Muscle of arm (tissue), 14 donors: Measurements from ENCODE around the gene SPDYE17. TPM values are rescaled to one million over a fixed set of nuclear protein-coding genes. Genes with fewer than 3 reads are reported as not detected.
"Not testable (repeated sequence)": the region's sequence is repeated elsewhere in the genome, so short reads cannot be mapped to it uniquely, and the experiment has no call there.

Experiments
- DNase-seq: peaks from one replicate; pipeline ENCODE4 v3.0.0-alpha.2; 2013
- long read RNA-seq, 11 donors: transcript quantifications; one replicate each; lab custom pipeline, GENCODE V29; 2026
- polyA plus RNA-seq, 12 donors: library from polyadenylated mRNA; unstranded; fragments of 120-200 nt; gene quantifications; one replicate each; pipeline ENCODE4 v1.2.1, GENCODE V29; 2013; ENCODE audit not compliant: insufficient read length in 12 of 12

Gene SPDYE17
- not detected for polyA plus RNA-seq
- long read RNA-seq, donor 1 = 0 reads
- long read RNA-seq, donor 2 = 0 reads
- long read RNA-seq, donor 3 = 0 reads
- long read RNA-seq, donor 4 = 0 reads
- long read RNA-seq, donor 5 = 0 reads
- long read RNA-seq, donor 6 = 0 reads
- long read RNA-seq, donor 7 = 0 reads
- long read RNA-seq, donor 8 = 0 reads
- long read RNA-seq, donor 9 = 0 reads
- long read RNA-seq, donor 10 = 0 reads
- long read RNA-seq, donor 11 = 0 reads

- not testable (repeated sequence) for DNase-seq
Observed at GRCh38 chr7:77032261-77032660, at the start of gene SPDYE17. Gene SPDYE17 (minus strand): TSS chr7:77032361. CDS start chr7:77030570, 1,791 bp downstream.

GRCh38 chr7:77080236-77080635 lies 48.1 kb upstream of the SPDYE17 start:
- not testable (repeated sequence) for DNase-seq

GRCh38 chr7:77079624-77080023 lies 47.5 kb upstream of the SPDYE17 start:
- not testable (repeated sequence) for DNase-seq

GRCh38 chr7:77079112-77079511 lies 47.0 kb upstream of the SPDYE17 start:
- DNase-seq = not testable (repeated sequence)

- not testable (repeated sequence) for DNase-seq
Observed at GRCh38 chr7:77077060-77077459, 44.9 kb upstream of the SPDYE17 start.

- not testable (repeated sequence) for DNase-seq
Observed at GRCh38 chr7:77074786-77075396, 42.7 kb upstream of the SPDYE17 start.

- not testable (repeated sequence) for DNase-seq
Observed at GRCh38 chr7:77071108-77071507, 38.9 kb upstream of the SPDYE17 start.

- DNase-seq = not testable (repeated sequence)
Observed at GRCh38 chr7:77065869-77066268, 33.7 kb upstream of the SPDYE17 start.

- not testable (repeated sequence) for DNase-seq
Observed at GRCh38 chr7:77063732-77064131, 31.6 kb upstream of the SPDYE17 start.

GRCh38 chr7:77062557-77062956 lies 30.4 kb upstream of the SPDYE17 start, which contains the start of gene SPDYE18:
Gene SPDYE18 (minus strand): TSS chr7:77062558. CDS start chr7:77060512, 2,046 bp downstream.
- not testable (repeated sequence) for DNase-seq

- not testable (repeated sequence) for DNase-seq
Observed at GRCh38 chr7:77026349-77026748, 5.8 kb downstream of the SPDYE17 start.

GRCh38 chr7:77010074-77010680 lies 22.0 kb downstream of the SPDYE17 start:
- not testable (repeated sequence) for DNase-seq

- not testable (repeated sequence) for DNase-seq
Observed at GRCh38 chr7:77008000-77008399, 24.2 kb downstream of the SPDYE17 start.

- DNase-seq = not testable (repeated sequence)
Observed at GRCh38 chr7:77006127-77007110, 25.7 kb downstream of the SPDYE17 start.

GRCh38 chr7:77005461-77006057 lies 26.6 kb downstream of the SPDYE17 start:
- not testable (repeated sequence) for DNase-seq

- not testable (repeated sequence) for DNase-seq
Observed at GRCh38 chr7:77004151-77004550, 28.0 kb downstream of the SPDYE17 start.

- not testable (repeated sequence) for DNase-seq
Observed at GRCh38 chr7:77003241-77003640, 28.9 kb downstream of the SPDYE17 start.

GRCh38 chr7:77002678-77003233 lies 29.4 kb downstream of the SPDYE17 start:
- DNase-seq = not testable (repeated sequence)

GRCh38 chr7:77002104-77002503 lies 30.1 kb downstream of the SPDYE17 start:
- DNase-seq = not testable (repeated sequence)

- not testable (repeated sequence) for DNase-seq
Observed at GRCh38 chr7:76999474-77000107, 32.6 kb downstream of the SPDYE17 start.
